Measurements from ENCODE around the gene CLRN2. TPM values are rescaled to one million over a fixed set of nuclear protein-coding genes. Genes with fewer than 3 reads are reported as not detected.

CLRN2 gene
- total RNA-seq, 4 donors from 2014 or later: not detected

GRCh38 chr4:17497890-17498523 is 17.0 kb upstream of the CLRN2 start:
- 87 to 95% methylated on average over 4 to 5 of the region's 7 CpGs for WGBS, 2 donors (ENCODE audit: low coverage in 1 of 2)
- Histone ChIP-seq H3K27ac (no peak overlapping the region), H3K4me1 (peaks cover 0 to 15% (median 0%) of the 10 kb centered on the region in 3 donors), H3K36me3 (peaks cover 0 to 96% of the 10 kb centered on the region in 2 donors), H3K27me3 (no peaks in the 10 kb centered on the region), H3K4me3 (no peak overlapping the region), H3K9me3 (no peaks in the 10 kb centered on the region)
- no peak for ATAC-seq
- TF ChIP-seq EP300 (IDR thresholded peaks at IDR 0.05): no peak
- TF ChIP-seq CTCF (IDR thresholded peaks at IDR 0.05): no peak

- ATAC-seq: no peak
- H3K9me3 ChIP-seq: no peaks in the 10 kb centered on the region
- H3K27ac ChIP-seq: no peak overlapping the region
- H3K36me3 ChIP-seq: peaks cover 0 to 86% of the 10 kb centered on the region in 2 donors
- no peaks in the 10 kb centered on the region for H3K27me3 ChIP-seq
- no peaks in the 10 kb centered on the region for H3K4me1 ChIP-seq
- TF ChIP-seq POLR2A (IDR thresholded peaks at IDR 0.05) (no peak), EP300 (IDR thresholded peaks at IDR 0.05) (no peak), POLR2AphosphoS5 (IDR thresholded peaks at IDR 0.05) (no peak), CTCF (IDR thresholded peaks at IDR 0.05) (no peak)
- no peak overlapping the region for H3K4me3 ChIP-seq
These were observed 14.4 kb upstream of the CLRN2 start for GRCh38 chr4:17500574-17500973.

GRCh38 chr4:17502756-17503155 is 12.2 kb upstream of the CLRN2 start:
- Histone ChIP-seq H3K9me3 (no peaks in the 10 kb centered on the region), H3K27ac (no peak overlapping the region), H3K4me1 (no peaks in the 10 kb centered on the region), H3K36me3 (peaks cover 0 to 84% of the 10 kb centered on the region in 2 donors), H3K27me3 (no peaks in the 10 kb centered on the region), H3K4me3 (no peak overlapping the region)
- TF ChIP-seq POLR2A (IDR thresholded peaks at IDR 0.05) (no peak), CTCF (IDR thresholded peaks at IDR 0.05) (no peak), EP300 (IDR thresholded peaks at IDR 0.05) (no peak), POLR2AphosphoS5 (IDR thresholded peaks at IDR 0.05) (no peak)
- 59 to 65% methylated on average over 2 to 3 of the region's 3 CpGs for WGBS, 2 donors (ENCODE audit: low coverage in 1 of 2)
- no peak for ATAC-seq

GRCh38 chr4:17504081-17504480 is 10.9 kb upstream of the CLRN2 start:
- Histone ChIP-seq H3K36me3 (peaks cover 0 to 82% of the 10 kb centered on the region in 2 donors), H3K4me1 (no peaks in the 10 kb centered on the region), H3K27ac (no peak overlapping the region), H3K4me3 (no peak overlapping the region), H3K9me3 (no peaks in the 10 kb centered on the region), H3K27me3 (no peaks in the 10 kb centered on the region)
- no peak for ATAC-seq
- no peak for TF ChIP-seq POLR2AphosphoS5 (IDR thresholded peaks at IDR 0.05)
- no peak for TF ChIP-seq EP300 (IDR thresholded peaks at IDR 0.05)
- TF ChIP-seq CTCF (IDR thresholded peaks at IDR 0.05): no peak
- no peak for TF ChIP-seq POLR2A (IDR thresholded peaks at IDR 0.05)
- WGBS, 2 donors (ENCODE audit: low coverage in 1 of 2): 38 to 49% methylated on average over 7 of the region's 7 CpGs

- H3K27ac ChIP-seq: peak overlapping the region in 3 of 4 donors; percentile 85 to 90 (median 86)
- 80 to 93% methylated on average over 1 to 3 of the region's 3 CpGs for WGBS, 2 donors (ENCODE audit: low coverage in 1 of 2)
- no peaks in the 10 kb centered on the region for H3K27me3 ChIP-seq
- H3K36me3 ChIP-seq: peaks cover 0 to 31% of the 10 kb centered on the region in 2 donors
- TF ChIP-seq POLR2A (IDR thresholded peaks at IDR 0.05): no peak
- no peak for TF ChIP-seq CTCF (IDR thresholded peaks at IDR 0.05)
- TF ChIP-seq POLR2AphosphoS5 (IDR thresholded peaks at IDR 0.05): no peak
- no peak for TF ChIP-seq EP300 (IDR thresholded peaks at IDR 0.05)
- ATAC-seq: no peak
- H3K4me3 ChIP-seq: peak overlapping the region; percentile 82 to 95
- H3K4me1 ChIP-seq: peaks cover 3 to 29% (median 14%) of the 10 kb centered on the region in 3 donors
- H3K9me3 ChIP-seq: no peaks in the 10 kb centered on the region
These were observed 4.4 kb upstream of the CLRN2 start for GRCh38 chr4:17510582-17510981.
